GM12874 (cell line): ENCODE results near the gene FAM200A.

Source experiments
- TF ChIP-seq, protein P1 (sequence below): IDR thresholded peaks from 2 replicates; pipeline ENCODE4 v1.5.1; 2011; ENCODE audit warnings: low read depth, mild to moderate bottlenecking, control low read depth, low read length, moderate library complexity; ENCODE audit not compliant: insufficient read depth

The FAM200A gene

GRCh38 chr7:99562114-99562784 is 10.3 kb upstream of the FAM200A start:
- TF ChIP-seq, protein P1, sequence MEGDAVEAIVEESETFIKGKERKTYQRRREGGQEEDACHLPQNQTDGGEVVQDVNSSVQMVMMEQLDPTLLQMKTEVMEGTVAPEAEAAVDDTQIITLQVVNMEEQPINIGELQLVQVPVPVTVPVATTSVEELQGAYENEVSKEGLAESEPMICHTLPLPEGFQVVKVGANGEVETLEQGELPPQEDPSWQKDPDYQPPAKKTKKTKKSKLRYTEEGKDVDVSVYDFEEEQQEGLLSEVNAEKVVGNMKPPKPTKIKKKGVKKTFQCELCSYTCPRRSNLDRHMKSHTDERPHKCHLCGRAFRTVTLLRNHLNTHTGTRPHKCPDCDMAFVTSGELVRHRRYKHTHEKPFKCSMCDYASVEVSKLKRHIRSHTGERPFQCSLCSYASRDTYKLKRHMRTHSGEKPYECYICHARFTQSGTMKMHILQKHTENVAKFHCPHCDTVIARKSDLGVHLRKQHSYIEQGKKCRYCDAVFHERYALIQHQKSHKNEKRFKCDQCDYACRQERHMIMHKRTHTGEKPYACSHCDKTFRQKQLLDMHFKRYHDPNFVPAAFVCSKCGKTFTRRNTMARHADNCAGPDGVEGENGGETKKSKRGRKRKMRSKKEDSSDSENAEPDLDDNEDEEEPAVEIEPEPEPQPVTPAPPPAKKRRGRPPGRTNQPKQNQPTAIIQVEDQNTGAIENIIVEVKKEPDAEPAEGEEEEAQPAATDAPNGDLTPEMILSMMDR = no peak

GRCh38 chr7:99561737-99562051 is 9.8 kb upstream of the FAM200A start:
- TF ChIP-seq, protein P1 = no peak

GRCh38 chr7:99560834-99561736 is 9.2 kb upstream of the FAM200A start:
- TF ChIP-seq, protein P1 = no peak

DNA sequence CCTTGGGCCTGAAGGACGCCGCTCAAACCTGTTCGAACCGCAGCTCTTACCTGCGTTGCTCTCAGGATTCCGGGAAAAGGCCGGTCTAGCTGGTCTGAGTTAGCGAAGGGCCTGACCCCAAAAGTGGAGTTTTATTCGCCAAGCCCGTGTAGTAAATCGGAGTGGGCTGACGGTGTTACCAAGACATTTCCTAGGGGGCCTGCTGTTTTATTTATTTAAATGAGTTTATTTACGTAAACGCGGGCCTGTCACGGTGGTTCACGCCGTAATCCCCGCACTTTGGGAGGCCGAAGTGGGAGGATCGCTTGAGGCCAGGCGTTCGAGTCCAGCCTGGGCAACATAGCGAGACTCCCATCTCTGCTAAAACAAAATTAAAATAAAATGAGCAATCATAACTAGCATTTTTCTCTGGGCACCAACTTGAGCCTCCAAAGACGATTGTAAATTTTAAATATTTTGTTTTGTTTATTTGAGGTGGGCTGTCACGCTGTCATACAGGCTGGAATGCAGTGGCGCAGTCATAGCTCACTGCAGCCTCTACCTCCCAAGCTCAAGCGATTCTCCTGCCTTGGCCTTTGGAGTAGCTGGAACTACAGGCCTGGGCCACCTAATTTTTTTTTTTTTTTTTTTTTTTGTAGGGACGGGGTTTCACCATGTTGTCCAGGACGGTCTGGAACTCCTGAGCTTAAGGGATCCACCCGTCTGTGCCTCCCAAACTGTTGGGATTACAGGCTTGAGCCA is 7.4 kb upstream of the FAM200A start:
- TF ChIP-seq, protein P1 = no peak

- TF ChIP-seq, protein P1 = no peak
These were observed 6.6 kb upstream of the FAM200A start, which contains the start of gene ZNF655 for GRCh38 chr7:99558306-99559174. Gene ZNF655, plus strand, starts transcription at chr7:99558642. Its CDS starts 1,918 bp downstream, at chr7:99560560.

DNA sequence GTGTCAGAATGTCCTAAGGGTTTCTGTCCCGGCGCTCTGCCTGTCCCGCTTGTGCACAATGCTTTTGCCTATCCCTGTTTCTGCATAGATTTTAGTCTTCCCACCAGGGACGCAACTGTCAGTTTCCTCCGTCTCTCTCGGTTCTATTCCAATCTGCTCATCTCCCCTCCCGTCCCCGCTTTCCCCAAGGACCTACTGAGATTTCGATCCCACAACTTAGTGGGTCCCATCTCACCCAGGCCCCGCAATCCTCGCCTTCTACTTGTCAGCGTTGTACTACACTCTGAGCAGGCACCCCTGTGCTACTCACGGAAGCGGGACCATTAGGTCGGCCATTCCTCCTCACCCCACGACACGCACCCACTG is 6.0 kb upstream of the FAM200A start:
- TF ChIP-seq, protein P1 = no peak
